ENCODE measurements around the gene ZC3H18.

- no peak for TF ChIP-seq EZH2 (IDR thresholded peaks at IDR 0.05)
- no peak for TF ChIP-seq POLR2AphosphoS5 (IDR thresholded peaks at IDR 0.05; ENCODE audit: borderline replicate concordance, low read depth, low read length)
These were observed 29.7 kb upstream of the ZC3H18 start for GRCh38 chr16:88540346-88540977.
